Astrocyte of the spinal cord (primary cell): ENCODE measurements around the gene NOPCHAP1.

Experiments
- DNase-seq: peaks from one replicate; pipeline ENCODE4 v3.0.0; 2011; ENCODE audit warnings: low read depth, low spot score
- H3K4me3 ChIP-seq: 2 replicates; pipeline ENCODE4 v1.5.1; 2011; ENCODE audit warnings: low read depth, mild to moderate bottlenecking, low read length, moderate library complexity
- CTCF ChIP-seq: IDR thresholded peaks from 2 replicates; pipeline ENCODE4 v1.5.1; 2012; ENCODE audit warnings: low read depth, mild to moderate bottlenecking, low read length, inconsistent platforms
- in situ Hi-C: cut with HindIII; loops from 2 replicates; pipeline ENCODE4 v1.10.0; 2017; ENCODE audit warnings: low sequenced_read_pairs

Gene NOPCHAP1

GRCh38 chr12:105030820-105031807 is 45.0 kb downstream of the NOPCHAP1 start:
- no peak for DNase-seq
- no peak overlapping the region for H3K4me3 ChIP-seq
- in situ Hi-C loops, result no loop called here
- no peak for TF ChIP-seq CTCF

GRCh38 chr12:105032703-105033357 is 46.7 kb downstream of the NOPCHAP1 start:
- no peak overlapping the region for H3K4me3 ChIP-seq
- DNase-seq, result no peak
- in situ Hi-C loops, result no loop called here
- TF ChIP-seq CTCF, result no peak

- DNase-seq, result no peak
- in situ Hi-C loops, result no loop called here
- H3K4me3 ChIP-seq, result no peak overlapping the region
- TF ChIP-seq CTCF, result no peak
Observed at GRCh38 chr12:105033851-105034250, 47.7 kb downstream of the NOPCHAP1 start.
